ENCODE data around the gene UBXN6.

UBXN6 gene

GRCh38 chr19:4430760-4431159, 26.8 kb downstream of the UBXN6 start:
- Histone ChIP-seq H3K4me3 (no peak overlapping the region), H4K20me1 (peaks cover 26% of the 10 kb centered on the region; the same call in 1 of the 2 replicates), H3K4me2 (no peak overlapping the region), H3K9ac (no peak overlapping the region), H3K36me3 (peaks cover 98% of the 10 kb centered on the region), H3K27ac (no peak overlapping the region), H3K27me3 (no peaks in the 10 kb centered on the region), H3K9me3 (no peaks in the 10 kb centered on the region), H3K4me1 (peaks cover 8% of the 10 kb centered on the region; the same call in 1 of the 2 replicates)
- TF ChIP-seq Cebpa-rat (IDR thresholded peaks at IDR 0.05): no peak

DNA sequence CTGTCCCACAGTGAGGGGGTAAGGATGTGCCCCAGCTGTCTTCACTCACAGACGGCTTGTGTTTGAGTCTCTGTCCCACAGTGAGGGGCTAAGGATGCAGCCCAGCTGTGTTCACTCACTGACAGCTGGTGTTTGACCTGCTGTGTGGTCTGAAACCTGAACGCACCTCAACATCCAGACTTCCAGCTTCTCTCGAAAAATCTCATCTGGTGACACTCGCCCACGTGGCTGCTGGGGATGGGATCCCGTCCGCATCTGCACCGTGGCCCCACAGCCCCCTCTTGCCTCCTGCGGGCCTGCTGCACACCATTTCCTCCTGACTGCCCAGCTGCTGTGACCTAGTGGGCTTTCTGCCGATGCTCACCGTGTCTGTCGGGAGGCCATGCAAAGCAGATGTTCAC, 27.8 kb downstream of the UBXN6 start:
- Histone ChIP-seq H3K4me2 (no peak overlapping the region), H3K36me3 (peaks cover 98% of the 10 kb centered on the region), H4K20me1 (peaks cover 26% of the 10 kb centered on the region; the same call in 1 of the 2 replicates), H3K27ac (no peak overlapping the region), H3K9me3 (no peaks in the 10 kb centered on the region), H3K4me1 (peaks cover 8% of the 10 kb centered on the region; the same call in 1 of the 2 replicates), H3K27me3 (no peaks in the 10 kb centered on the region), H3K4me3 (no peak overlapping the region), H3K9ac (no peak overlapping the region)
- no peak for TF ChIP-seq Cebpa-rat (IDR thresholded peaks at IDR 0.05)

GRCh38 chr19:4429256-4429655, 28.3 kb downstream of the UBXN6 start:
- no peak for TF ChIP-seq Cebpa-rat (IDR thresholded peaks at IDR 0.05)

DNA sequence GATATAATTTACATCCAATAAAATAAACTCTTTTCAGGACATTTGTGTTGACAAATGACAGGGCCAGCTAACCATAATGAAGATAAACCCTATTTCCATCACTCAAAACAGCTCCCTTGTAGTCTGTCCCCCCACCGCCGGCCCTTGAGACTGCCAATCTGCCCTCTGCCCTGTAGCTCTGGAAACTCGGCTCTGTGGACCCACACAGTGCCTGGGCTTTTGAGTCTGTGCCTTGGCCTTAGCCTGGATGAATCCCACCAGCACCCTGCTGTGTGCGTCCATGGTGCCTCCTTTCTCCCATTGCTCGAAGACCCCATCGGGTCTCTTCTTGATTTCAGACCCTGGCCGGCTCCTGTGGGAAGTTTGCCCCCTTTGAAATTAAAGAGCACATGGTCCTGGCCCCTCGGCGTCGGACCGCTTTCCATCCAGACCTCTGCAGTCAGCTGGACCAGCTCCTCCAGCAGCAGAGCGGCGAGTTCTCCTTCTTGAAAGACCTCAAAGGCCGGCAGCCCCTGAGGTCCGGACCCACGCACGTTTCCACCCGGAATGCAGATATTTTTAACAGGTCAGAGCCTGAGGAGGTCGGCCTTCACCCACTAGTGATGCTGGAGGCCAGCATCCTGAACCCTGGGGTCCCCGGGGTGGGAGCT, 29.1 kb downstream of the UBXN6 start:
- Histone ChIP-seq H3K4me1 (peaks cover 8% of the 10 kb centered on the region; the same call in 1 of the 2 replicates), H3K4me3 (no peak overlapping the region), H3K9me3 (no peaks in the 10 kb centered on the region), H3K4me2 (no peak overlapping the region), H3K27me3 (no peaks in the 10 kb centered on the region), H3K36me3 (peaks cover 98% of the 10 kb centered on the region), H3K27ac (no peak overlapping the region), H3K9ac (0 out of 2 replicates have a peak overlapping the region, but pooled peaks have one; percentile 15), H4K20me1 (peaks cover 35% of the 10 kb centered on the region; the same call in 1 of the 2 replicates)
- TF ChIP-seq Cebpa-rat (IDR thresholded peaks at IDR 0.05): no peak

More at GRCh38 chr19:4429256-4429655, 28.3 kb downstream of the UBXN6 start:
- no peaks in the 10 kb centered on the region for H3K27me3 ChIP-seq
- H4K20me1 ChIP-seq: peaks cover 31% of the 10 kb centered on the region; the same call in 1 of the 2 replicates
- H3K36me3 ChIP-seq: peaks cover 98% of the 10 kb centered on the region
- H3K9me3 ChIP-seq: no peaks in the 10 kb centered on the region
- no peak overlapping the region for H3K4me3 ChIP-seq
- H3K9ac ChIP-seq: 0 out of 2 replicates have a peak overlapping the region, but pooled peaks have one; percentile 15
- H3K4me2 ChIP-seq: no peak overlapping the region
- H3K4me1 ChIP-seq: peaks cover 8% of the 10 kb centered on the region; the same call in 1 of the 2 replicates
- H3K27ac ChIP-seq: no peak overlapping the region

DNA sequence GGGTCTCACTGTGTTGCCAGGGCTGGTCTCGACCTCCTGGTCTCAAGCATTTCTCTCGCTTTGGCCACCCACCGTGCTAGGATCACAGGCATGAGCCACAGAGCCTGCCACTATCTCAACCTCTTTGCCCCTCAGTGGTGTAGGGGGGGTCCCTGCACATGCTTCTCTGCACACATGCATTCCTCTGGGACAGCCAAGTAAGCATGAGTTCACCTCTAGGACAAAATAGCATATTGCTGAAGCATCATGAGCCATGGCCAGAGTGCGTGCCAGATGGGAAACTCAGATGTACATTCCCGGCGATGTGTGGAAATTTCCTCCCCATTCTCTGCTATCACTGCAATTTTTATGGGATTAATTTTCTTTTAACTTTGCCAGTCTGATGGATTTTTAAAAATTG, 32.1 kb downstream of the UBXN6 start:
- Histone ChIP-seq H3K4me1 (no peaks in the 10 kb centered on the region), H3K36me3 (peaks cover 98% of the 10 kb centered on the region), H3K27me3 (no peaks in the 10 kb centered on the region), H3K4me3 (no peak overlapping the region), H3K27ac (no peak overlapping the region), H4K20me1 (peaks cover 43% of the 10 kb centered on the region; the same call in 1 of the 2 replicates), H3K9ac (no peak overlapping the region), H3K4me2 (no peak overlapping the region), H3K9me3 (no peaks in the 10 kb centered on the region)
- TF ChIP-seq Cebpa-rat (IDR thresholded peaks at IDR 0.05): no peak

DNA sequence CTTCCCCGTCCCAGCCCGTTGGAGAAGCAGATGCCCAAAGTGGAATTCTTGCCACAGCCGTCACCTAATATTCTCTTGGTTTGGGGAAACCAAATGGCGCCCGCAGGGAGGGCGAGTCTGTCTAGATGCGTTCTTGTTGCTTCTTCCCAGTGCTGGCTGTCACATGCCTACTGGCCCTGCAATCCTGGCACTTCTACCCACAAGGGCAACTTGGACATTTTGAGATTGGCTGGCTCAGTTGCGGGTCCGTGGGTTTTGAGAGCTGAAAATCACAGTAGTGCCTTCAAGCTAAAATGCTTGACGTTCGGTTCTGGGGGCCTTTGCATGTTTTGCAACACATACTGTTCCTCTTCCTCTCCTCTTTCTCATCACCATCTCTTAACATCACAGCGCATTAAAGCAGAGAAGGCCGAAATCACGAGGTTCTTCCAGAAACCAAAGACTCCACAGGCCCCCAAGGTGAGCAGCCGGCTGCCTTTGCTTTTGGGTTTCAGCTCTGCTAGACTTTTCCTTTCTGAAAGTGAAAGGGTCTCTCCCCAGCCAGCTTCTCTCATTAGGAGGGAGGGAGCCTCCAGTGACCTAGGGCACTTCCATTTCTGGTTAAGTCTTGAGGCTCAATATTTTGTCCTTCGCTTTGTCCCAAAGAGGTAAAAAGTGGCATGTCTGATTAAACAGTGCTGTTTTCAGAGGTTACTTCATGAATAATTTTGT, 34.0 kb downstream of the UBXN6 start:
- no peak overlapping the region for H3K27ac ChIP-seq
- no peaks in the 10 kb centered on the region for H3K27me3 ChIP-seq
- H3K36me3 ChIP-seq: peaks cover 98% of the 10 kb centered on the region
- no peak for TF ChIP-seq Cebpa-rat (IDR thresholded peaks at IDR 0.05)
- H3K4me3 ChIP-seq: no peak overlapping the region
- H3K4me2 ChIP-seq: no peak overlapping the region
- no peak overlapping the region for H3K9ac ChIP-seq
- H4K20me1 ChIP-seq: peaks cover 63% of the 10 kb centered on the region; the same call in 1 of the 2 replicates
- no peaks in the 10 kb centered on the region for H3K9me3 ChIP-seq
- H3K4me1 ChIP-seq: no peaks in the 10 kb centered on the region

DNA sequence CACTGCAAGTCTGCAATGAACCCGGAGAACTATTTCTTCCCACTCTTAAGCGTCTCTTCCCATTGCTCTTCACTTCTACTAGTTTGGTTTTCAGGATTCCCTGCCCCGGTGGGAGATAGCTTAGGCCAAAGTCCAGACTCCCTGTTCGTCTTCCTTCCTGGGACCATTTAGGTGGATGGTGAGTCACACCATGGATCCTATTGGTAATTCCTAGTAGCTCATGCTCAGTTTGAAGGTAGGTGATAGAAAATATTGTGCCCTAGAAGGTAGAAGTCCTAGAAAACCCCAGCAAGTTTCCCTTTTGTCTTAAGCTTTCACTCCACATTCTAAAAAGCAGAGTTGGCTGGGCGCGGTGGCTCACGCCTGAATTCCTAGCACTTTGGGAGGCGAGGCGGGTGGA, 41.3 kb downstream of the UBXN6 start:
- Histone ChIP-seq H3K4me1 (no peaks in the 10 kb centered on the region), H4K20me1 (peaks cover 100% of the 10 kb centered on the region), H3K36me3 (peaks cover 100% of the 10 kb centered on the region), H3K9ac (no peak overlapping the region), H3K9me3 (no peaks in the 10 kb centered on the region), H3K4me3 (no peak overlapping the region), H3K4me2 (no peak overlapping the region), H3K27me3 (no peaks in the 10 kb centered on the region), H3K27ac (no peak overlapping the region)
- no peak for TF ChIP-seq Cebpa-rat (IDR thresholded peaks at IDR 0.05)

GRCh38 chr19:4415352-4415751, 42.2 kb downstream of the UBXN6 start:
- Histone ChIP-seq H3K27ac (no peak overlapping the region), H3K27me3 (no peaks in the 10 kb centered on the region), H3K9ac (0 out of 2 replicates have a peak overlapping the region, but pooled peaks have one; percentile 29), H3K36me3 (peaks cover 100% of the 10 kb centered on the region), H3K4me1 (no peaks in the 10 kb centered on the region), H3K4me2 (no peak overlapping the region), H3K4me3 (no peak overlapping the region), H3K9me3 (no peaks in the 10 kb centered on the region), H4K20me1 (peaks cover 100% of the 10 kb centered on the region)
- TF ChIP-seq Cebpa-rat (IDR thresholded peaks at IDR 0.05): no peak

DNA sequence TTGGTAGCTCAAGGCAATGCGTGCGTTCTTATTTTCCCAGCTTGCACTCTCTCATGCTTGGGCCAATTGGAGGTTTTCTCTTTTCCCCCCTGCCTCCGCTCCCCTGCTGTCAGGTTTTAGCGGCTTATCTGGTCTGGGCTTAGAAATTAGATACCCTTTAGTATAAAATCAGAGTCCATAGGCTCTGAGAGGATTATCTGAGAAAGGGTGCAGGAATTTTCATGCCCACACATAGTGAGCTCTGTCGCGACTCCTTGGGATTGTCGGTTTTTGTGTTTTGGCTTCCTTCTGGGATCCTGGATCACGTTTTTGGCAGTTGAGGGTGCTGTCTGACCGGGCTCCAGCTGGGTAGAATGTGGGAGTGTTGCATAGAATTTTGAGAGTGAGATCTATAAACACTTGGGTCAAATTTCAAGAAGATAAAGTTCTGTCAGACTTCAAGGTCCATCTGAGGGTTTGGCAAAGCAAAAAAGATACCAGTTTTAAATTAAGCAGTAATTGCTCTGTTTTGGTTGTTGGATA, 42.7 kb downstream of the UBXN6 start:
- Histone ChIP-seq H3K4me3 (no peak overlapping the region), H3K4me1 (no peaks in the 10 kb centered on the region), H3K4me2 (no peak overlapping the region), H4K20me1 (peaks cover 100% of the 10 kb centered on the region), H3K27me3 (no peaks in the 10 kb centered on the region), H3K9ac (0 out of 2 replicates have a peak overlapping the region, but pooled peaks have one; percentile 29), H3K36me3 (peaks cover 100% of the 10 kb centered on the region), H3K9me3 (no peaks in the 10 kb centered on the region), H3K27ac (no peak overlapping the region)
- no peak for TF ChIP-seq Cebpa-rat (IDR thresholded peaks at IDR 0.05)
